Stimulated activated CD4-positive, alpha-beta T cell treated with anti-CD3 and anti-CD28 coated beads, Interleukin-1b, Interleukin-23, amount 100 ng/mL, for 24 hours (primary cell): ENCODE results near the gene MCTP2.

Experiments used
- DNase-seq, 4 experiments: peaks; one replicate each; pipeline ENCODE4 v3.0.0-alpha.2; 2020; ENCODE audit warnings: low read depth in 4 of 4, low spot score in 1 of 4

Gene MCTP2, protein sequence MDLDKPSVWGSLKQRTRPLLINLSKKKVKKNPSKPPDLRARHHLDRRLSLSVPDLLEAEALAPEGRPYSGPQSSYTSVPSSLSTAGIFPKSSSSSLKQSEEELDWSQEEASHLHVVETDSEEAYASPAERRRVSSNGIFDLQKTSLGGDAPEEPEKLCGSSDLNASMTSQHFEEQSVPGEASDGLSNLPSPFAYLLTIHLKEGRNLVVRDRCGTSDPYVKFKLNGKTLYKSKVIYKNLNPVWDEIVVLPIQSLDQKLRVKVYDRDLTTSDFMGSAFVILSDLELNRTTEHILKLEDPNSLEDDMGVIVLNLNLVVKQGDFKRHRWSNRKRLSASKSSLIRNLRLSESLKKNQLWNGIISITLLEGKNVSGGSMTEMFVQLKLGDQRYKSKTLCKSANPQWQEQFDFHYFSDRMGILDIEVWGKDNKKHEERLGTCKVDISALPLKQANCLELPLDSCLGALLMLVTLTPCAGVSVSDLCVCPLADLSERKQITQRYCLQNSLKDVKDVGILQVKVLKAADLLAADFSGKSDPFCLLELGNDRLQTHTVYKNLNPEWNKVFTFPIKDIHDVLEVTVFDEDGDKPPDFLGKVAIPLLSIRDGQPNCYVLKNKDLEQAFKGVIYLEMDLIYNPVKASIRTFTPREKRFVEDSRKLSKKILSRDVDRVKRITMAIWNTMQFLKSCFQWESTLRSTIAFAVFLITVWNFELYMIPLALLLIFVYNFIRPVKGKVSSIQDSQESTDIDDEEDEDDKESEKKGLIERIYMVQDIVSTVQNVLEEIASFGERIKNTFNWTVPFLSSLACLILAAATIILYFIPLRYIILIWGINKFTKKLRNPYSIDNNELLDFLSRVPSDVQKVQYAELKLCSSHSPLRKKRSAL

DNA sequence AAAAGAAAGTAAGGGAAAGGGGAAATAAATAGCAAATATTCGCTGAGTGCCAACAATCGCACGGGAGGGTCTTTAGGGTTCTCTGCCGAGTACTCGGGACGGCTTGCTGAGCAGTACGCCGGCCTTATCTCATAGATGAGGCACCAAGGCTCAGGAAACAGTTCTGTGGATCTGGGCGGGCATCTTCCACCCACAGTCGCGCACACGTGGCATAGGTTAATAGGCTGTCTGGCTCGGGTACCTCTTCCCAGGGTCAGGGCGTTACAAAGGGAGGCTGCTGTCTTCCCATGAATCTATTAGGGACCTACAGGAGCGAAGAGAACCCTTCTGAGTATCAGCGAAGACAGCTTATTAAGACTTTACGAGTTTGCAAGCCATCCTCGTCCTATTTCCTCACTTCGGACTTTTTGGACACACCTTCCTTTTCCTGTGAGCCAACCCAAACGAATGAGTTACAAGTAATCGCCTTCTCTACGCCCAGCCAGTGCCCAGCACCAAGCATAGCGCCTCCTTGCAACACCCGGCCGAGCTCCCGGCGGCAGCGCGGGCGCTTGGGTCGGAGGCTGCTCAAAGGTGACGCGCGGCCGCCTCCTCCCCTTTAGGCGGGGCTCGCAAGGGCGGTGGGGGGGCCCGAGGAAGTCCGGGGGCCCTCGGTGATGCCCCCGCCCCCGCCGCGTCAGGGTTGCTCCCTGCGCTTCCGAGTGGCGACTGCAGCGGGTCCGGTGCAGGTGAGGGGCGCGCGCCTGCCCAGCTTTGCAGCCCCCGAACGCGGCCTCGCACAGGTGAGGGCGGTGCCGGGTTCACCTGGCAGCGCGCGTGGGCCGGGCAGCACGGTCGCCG lies at the start of gene MCTP2:
Gene MCTP2 (plus strand): TSS at position 679 of the 840 bp plus-strand sequence. CDS start 66,705 bp downstream, outside the sequence.
- peak; percentile 52 to 78 (median 62) for DNase-seq

DNA sequence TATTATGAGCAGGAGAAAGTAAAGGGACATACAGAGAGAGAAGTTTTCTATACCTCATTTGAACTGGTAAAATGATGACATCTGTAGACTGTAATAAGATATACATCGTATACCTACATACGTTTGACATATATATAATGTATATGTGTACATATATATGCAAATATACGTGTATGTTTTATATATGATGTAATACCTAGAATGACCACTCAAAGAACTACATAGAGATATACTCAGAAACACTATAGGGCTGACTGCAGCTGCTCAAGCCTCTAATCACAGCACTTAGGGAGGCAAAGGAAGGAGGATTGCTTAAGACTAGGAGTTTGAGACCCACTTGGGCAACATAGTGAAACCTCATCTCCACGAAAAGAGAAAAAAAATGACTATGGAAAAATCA lies 48.5 kb upstream of the MCTP2 start:
- no peak for DNase-seq

DNA sequence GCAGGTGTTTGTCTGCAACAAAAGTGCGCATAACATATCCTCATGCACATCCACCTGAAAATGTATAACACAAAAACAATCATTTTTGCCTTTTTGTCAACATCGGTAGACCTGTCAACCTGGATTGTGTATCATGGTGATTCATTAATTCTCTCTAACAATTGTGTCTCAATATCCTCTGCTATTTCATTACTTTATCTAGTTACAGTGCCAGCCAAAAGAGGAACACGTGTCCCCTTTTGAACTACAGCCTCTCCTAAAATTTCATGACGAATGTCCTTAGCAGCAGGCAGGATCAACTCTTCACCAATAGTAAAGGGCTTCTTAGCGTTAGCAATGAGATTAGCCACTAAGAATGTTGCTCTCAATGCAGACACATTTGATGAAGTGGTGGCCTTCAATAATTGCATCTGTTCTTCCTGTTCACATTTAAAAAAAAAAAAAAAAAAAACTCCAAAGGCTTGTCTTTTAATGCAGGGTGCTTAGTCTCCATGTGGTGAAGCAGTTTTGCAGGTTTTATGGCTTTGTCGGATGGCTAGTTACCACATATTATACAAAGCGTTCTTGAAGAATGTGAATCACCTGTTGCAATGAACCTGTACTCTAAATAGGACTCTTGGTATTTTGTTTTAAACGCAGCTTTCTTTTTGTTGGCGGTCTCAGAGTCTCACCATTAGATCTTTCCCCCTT lies 45.7 kb upstream of the MCTP2 start:
- DNase-seq, result no peak

DNA sequence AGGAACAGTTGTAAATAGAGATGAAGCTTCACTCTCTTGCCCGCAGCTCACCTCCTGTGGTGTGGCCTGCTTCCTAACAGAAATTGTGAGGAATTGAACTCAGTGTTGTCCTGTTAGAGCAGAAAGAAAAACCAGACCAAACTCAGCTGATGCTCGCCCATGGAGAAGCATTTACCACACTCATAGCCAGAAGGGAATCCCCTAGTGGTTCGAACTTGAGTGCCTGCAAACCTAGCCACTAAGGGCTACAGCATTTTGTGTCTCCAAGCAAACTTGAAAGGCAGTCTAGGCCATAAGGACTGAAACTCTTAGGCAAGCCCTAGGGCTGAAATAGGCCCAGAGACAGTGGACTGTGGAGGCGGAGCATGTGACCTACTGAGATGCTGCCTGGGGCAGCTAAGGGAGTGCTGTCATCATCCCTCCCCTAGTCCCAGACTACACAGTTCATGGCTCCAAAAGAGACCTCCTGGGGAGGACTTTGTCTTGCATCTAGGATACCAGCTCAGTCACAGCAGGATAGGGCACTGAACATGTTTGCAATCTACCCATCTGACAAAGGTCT lies 44.5 kb upstream of the MCTP2 start:
- no peak for DNase-seq

DNA sequence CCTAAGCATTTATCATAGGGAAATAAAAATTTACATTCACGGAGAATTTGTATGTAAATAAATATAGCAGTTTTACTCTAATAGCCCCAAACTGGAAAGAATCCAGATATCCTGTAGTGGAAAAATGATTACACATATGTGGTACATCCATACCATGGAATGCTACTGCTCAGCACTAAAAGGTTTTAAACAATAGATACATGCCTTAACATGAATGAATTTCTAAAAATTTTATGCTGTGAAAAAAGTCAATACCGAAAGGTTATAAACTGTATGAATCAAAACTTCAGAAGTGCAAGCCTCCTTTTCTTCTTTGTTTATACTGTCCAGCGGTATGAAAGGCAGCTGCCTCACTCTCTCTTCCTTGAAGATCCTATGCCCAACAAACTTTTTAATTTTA lies 37.5 kb upstream of the MCTP2 start:
- DNase-seq, result no peak

DNA sequence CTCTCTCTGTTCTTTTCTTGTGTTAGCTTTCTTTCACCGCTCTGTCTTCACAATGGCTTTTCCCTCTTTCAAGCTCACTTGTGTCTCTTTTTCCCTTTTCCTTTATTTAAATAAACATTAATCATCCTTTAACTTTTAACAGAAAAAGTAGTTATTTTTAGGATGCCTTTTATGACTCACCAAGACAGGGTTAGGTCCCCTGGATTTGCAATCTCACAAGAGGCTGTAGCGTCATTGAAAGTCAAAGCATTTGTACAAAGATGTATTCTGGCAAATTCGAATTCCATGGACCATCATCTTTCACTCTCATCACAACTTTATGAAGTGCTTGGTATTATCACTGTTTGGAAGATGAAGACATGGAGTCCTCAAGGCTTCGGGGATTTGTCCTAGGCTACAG lies 34.8 kb upstream of the MCTP2 start:
- no peak for DNase-seq

DNA sequence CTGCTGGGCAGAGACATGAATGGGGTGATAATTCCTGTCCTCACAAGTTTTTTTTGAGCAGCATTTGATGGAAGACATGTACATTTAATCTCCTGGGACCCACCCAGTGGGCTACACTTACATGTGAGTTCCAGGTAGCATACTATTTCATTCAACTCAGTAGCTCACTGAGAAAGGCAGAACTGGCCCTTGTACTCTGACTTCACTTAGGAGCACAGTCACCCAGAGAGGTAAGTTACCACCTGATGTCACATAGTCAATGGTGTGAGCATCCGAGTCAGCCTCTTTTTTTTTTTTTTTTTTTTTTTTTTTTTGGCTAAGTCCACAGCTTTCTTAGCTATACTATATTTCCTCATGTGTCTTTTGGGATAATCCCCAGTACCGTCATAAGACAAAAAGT lies 32.7 kb upstream of the MCTP2 start:
- DNase-seq, result no peak

DNA sequence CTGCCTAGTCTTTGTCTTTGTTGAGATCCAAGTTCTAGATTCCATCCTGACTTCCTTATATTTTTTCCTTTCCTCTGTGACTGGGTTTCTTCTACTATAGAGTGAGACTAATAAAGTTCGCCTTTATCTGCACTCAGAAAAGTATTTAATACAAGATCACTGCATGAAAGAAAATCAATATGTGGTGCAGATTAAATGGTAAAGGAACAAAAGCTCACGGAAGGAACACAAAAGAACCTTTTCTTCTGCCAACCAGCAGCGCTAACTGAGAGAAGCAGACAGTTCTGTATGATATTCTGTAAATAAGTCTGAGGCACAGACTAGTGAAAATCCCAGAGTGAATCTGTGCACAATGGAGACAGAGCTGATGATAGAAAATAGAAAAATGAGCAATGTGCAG lies 31.6 kb upstream of the MCTP2 start:
- no peak for DNase-seq

DNA sequence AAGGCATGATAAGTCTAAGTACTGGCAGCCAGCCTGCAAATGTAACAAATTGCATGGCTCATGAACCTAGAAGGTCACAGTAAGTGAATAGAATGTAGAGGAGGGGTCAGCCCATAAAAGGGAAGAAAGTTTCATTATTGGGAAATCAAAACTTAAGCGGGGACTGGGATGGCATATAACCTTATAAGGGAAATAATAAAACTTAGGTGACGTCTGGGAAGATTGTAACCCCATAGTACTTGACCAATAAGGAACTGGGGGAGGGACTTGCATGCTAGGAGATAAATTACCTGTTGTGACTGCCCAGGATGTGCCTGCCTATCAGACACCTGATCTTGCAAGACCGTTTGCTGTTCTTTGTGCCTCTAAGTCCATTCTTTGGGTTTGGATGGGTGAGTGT lies 28.1 kb upstream of the MCTP2 start:
- no peak for DNase-seq

DNA sequence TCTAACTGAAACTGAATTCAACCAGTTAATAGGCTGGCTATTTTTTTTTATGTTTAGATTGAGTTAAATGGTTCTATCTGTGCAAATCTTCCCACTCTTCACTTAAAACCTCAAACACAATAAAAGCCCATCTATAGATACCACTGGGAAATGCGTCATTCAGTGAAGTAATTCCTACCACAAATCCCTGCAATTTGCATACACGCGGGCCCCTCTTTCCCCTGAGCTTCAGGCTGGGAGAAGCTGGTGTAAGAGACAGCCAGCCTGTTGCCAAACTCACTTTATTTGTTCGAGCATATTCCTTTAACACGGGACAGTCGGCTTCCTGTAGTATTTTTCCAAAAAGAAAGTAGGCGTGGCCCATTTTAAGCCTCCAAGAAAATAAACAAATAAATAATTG lies 26.0 kb upstream of the MCTP2 start:
- DNase-seq, result no peak

DNA sequence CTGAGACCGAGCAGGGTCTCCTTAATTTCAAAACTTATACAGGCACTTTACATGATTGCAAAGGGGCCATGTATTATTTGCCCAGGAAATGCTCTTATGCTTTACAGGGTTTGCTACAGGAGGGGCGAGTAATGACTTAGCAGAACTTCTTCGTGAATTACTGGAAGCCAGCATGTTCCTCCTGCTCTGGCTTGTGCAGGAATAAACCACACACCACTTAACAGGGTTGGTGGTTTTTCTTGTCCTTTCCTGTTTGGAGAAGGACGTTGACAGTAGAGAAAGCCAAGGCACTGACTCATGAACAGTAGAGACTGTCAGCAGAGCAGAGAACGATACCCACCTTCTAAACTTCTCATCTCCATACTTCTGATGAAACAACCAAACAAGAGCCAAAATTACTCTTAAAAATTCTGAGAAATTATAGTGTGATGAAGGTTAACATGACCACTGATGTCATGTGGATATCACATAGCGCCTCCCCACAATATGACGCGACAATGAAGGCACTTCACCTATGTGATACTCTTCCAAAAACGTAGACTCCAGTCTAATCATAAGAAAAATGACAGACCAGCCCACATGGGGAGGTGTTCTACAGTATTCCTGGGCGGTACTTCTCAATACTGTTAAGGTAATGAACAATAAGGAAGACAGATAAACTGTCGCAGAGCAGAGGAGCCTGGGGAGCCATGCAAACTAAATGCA lies 24.7 kb upstream of the MCTP2 start:
- DNase-seq, result peak in 1 of 4 experiments; percentile 25

DNA sequence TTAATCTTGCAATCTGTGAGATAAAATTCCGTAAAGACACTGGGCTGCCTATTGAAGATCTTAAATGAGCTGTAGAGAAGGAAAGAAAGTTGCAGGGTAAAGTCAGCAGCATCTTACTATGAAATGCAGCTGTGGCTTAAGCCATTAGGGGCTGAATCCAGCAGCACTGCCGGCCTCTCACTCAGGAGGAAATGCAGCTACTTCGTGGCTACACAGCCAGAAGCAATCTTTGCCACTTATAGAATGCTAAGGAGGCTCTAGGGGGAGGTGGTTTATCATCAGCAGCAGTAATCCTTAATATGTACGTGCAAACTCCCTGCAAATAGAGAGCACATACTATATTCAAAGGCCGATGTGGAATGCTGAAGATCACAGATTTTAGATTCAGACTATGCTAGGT lies 19.1 kb upstream of the MCTP2 start:
- no peak for DNase-seq

DNA sequence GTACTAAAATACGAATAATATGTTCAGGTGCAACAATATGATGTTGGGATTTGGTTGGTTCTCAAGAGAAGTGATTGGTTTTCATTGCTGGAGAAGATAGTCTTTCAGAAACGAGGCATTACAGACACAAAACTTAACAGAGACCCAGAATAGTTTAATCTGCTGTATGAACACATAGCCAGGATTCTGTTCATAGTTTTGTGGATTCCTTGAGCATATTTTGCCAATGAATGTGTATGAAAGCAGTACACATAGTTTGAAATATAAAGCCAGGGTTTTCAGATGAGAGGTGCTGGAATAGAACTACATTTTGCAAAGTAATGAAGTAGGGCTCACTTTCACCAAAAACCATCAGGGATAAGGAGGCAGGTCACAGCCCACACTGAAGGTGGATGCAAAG lies 5.7 kb upstream of the MCTP2 start:
- no peak for DNase-seq

DNA sequence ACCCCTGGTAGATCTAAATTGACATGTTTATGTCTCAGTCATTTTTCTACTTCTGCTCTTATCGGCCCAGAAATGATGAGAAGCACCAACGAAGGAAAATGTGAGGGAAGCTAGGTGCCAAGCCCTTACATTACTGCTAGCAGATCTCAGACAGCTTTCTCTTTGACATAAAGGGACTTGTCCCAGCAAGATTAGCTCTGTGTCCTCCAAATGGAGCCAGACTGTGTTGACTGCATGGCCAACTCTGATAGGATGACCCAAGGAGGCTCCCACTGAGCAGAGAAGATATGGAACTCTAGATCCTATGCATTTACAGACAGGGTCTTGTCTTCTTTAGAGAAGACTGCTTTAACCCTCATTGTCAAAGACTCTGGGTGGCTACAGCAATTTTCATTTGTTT lies 2.8 kb upstream of the MCTP2 start:
- DNase-seq, result no peak

DNA sequence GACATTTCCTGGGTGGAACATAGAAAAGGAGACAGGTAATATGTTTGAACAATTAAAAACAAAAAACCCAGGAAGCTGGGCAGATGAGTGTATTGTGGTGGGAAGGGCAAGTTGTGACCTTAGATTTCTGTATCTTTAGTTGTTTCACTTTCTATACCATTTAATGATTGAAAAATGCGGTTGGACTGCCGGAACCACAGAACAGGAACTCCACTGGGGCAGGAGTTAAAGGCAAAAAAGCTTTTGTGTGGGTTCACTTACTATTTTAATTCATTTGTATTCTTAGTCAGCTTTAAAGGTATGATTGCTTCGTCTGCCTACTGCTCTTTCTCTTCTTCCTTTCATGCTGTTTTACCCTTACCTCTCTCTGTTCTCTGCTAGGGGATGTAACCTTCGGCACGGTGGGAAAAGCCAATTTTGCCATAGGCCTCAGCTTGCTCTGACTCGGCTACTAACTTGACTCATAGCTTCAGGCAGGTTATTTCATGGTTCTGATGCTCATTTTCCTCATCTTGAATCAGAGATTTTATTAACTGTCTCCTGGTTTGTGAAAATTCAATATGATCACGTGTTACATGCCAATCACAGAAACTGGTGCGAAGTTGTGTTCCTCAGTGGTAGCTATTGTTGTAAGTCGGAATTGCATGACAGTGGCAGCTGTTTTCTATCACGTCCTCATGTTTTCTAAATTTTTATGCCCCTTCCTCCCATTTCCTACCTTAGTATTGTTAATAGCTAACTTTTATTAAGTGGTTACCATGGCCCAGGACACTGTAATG lies 1.6 kb upstream of the MCTP2 start:
- peak in 1 of 4 experiments; percentile 38 for DNase-seq

DNA sequence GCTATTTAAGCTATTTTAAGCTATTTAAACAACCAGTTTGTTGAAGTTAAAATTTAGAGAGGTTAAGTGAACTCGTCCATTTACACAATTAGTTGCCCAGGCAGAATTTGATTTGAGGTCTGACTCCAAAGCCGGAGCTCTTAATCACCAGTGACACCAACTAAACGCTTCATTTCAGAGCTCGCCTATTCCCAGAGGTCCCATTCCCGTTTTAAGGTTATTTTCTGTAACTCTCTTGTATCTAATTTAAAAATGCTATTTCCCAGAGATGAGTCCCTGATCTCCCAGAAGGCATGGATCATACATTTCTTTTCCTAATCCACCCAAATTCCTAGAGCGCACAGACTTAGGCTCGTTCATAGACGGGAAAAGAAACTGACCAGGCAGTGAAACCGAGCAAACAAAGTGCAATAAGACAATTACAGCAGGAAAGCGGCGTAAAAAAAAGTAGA lies 904 bp upstream of the MCTP2 start:
- no peak for DNase-seq

DNA sequence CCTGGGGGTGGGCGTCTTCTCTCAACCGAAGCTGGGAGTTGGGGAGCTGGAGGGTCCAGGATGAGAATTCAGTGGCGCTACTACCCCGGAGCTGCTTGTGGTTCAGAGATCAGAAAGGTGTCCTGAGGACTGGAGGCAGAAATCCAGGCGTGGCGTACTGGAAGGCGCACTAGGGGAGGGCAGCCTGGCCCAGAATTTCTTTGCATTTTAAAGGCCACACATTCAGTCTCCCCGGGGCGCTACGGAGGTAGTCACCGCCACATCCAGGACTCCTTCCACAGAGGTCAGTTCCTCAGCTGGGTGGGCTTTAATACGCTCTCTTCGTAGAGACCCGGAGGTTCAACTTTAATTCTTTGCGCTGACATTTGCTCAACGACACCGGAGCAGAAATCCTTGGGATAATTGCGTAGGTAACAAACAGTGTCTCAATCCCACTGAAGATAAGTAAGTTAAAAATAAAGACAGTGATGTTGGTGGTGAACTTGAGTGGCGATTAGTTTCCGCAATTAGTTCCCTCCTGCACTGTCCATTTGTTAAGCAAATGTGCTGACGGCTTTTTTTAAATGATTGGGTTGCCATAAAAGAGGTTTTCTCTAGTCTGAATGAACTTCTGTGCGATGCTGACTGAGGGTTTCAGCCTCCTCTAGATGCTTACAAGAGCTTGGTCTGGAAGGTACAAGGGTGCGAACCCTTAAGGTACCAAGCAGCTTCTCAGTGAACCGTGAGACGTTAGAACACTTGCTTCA lies 535 bp downstream of the MCTP2 start:
- no peak for DNase-seq

DNA sequence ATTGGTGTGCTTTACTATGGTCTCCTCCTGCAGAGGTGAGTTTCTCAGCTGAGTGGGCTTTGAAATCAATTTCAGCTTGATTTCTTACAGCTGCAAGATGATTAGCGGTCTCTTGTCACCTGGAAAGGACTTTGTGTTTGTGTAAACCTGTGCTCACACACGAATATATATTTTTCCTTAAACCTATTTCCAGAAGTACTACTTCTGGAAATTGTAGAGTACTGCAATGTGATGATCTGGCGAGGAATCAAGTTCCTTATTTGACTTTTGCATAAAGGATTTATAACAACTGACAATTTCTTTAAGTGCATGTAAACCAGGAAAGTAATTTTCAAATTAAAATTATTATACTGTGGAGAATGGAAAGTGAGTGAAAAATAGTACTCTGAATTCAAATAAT lies 2.1 kb downstream of the MCTP2 start:
- DNase-seq, result no peak
